Neutrophil (primary cell): Measurements from ENCODE around the gene CLIC3.
A peak's percentile ranks its signal among the peaks of the same experiment; 100 is the strongest.

Source experiments
- H3K27ac ChIP-seq: fragments of 200-600 bp; sonication (generic); 2 replicates; pipeline ENCODE4 v1.5.1; 2016; ENCODE audit warnings: mild to moderate bottlenecking, moderate library complexity
- H3K27me3 ChIP-seq: fragments of 200-600 bp; sonication (generic); 2 replicates; pipeline ENCODE4 v1.6.0; 2016; ENCODE audit warnings: mild to moderate bottlenecking
- H3K36me3 ChIP-seq: fragments of 200-600 bp; sonication (generic); 2 replicates; pipeline ENCODE4 v1.5.1; 2017
- H3K4me1 ChIP-seq, 2 experiments: fragments of 200-600 bp in 1 of 2; sonication (generic) in 1 of 2; 1 replicate in 1 of 2; 2 replicates in 1 of 2; pipeline versions ENCODE4 v1.5.1 to v1.6.1; 2013 to 2016; ENCODE audit warnings: low read depth in 1 of 2, low read length in 1 of 2, mild to moderate bottlenecking in 1 of 2, moderate library complexity in 1 of 2; ENCODE audit not compliant: control insufficient read depth in 1 of 2, insufficient read depth in 1 of 2
- H3K4me3 ChIP-seq, 2 experiments: fragments of 200-600 bp in 1 of 2; sonication (generic) in 1 of 2; 1 replicate in 1 of 2; 2 replicates in 1 of 2; pipeline ENCODE4 v1.5.1; 2013 to 2016; ENCODE audit warnings: low read depth in 1 of 2, low read length in 1 of 2, mild to moderate bottlenecking in 1 of 2, moderate library complexity in 1 of 2
- H3K9me3 ChIP-seq: fragments of 200-600 bp; sonication (generic); 2 replicates; pipeline ENCODE4 v1.5.1; 2016
- TF ChIP-seq, protein P1 (sequence below): fragments of 200-600 bp; sonication (generic); IDR thresholded peaks from 2 replicates; pipeline ENCODE4 v1.5.1; 2016; ENCODE audit warnings: antibody characterized with exemption

Gene CLIC3

DNA sequence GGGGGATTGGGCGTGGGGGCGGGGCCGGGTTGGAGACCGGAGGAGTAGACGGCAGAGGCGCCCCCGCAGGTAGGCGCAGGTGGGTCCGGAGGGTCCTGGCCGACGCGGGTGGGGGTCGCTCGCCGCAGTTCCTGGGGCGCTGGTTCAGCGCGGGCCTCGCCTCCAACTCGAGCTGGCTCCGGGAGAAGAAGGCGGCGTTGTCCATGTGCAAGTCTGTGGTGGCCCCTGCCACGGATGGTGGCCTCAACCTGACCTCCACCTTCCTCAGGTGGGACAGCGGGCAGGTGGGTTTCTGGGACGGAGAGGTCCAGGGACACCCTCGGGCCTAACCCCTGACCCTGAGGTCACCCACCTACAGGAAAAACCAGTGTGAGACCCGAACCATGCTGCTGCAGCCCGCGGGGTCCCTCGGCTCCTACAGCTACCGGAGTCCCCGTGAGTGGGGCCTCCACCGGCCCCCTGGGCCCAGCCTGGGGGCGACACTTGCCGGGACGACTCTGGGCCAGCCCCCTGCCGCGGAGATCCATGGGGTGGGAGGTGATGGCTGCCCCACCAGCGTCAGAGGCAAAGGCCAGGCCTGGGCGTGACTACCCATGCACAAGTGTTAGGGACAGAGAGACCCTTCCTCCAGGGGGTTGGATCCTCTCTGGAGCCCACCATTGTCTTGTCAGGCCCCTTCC lies 17.4 kb downstream of the CLIC3 start:
- H3K27me3 ChIP-seq, result peaks cover 98% of the 10 kb centered on the region
- TF ChIP-seq, protein P1, sequence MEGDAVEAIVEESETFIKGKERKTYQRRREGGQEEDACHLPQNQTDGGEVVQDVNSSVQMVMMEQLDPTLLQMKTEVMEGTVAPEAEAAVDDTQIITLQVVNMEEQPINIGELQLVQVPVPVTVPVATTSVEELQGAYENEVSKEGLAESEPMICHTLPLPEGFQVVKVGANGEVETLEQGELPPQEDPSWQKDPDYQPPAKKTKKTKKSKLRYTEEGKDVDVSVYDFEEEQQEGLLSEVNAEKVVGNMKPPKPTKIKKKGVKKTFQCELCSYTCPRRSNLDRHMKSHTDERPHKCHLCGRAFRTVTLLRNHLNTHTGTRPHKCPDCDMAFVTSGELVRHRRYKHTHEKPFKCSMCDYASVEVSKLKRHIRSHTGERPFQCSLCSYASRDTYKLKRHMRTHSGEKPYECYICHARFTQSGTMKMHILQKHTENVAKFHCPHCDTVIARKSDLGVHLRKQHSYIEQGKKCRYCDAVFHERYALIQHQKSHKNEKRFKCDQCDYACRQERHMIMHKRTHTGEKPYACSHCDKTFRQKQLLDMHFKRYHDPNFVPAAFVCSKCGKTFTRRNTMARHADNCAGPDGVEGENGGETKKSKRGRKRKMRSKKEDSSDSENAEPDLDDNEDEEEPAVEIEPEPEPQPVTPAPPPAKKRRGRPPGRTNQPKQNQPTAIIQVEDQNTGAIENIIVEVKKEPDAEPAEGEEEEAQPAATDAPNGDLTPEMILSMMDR, result no peak
- H3K4me3 ChIP-seq, result no peak overlapping the region
- no peaks in the 10 kb centered on the region for H3K9me3 ChIP-seq
- H3K4me1 ChIP-seq, result peaks cover 0 to 12% of the 10 kb centered on the region in 2 experiments
- H3K36me3 ChIP-seq, result no peaks in the 10 kb centered on the region
- H3K27ac ChIP-seq, result no peak overlapping the region

DNA sequence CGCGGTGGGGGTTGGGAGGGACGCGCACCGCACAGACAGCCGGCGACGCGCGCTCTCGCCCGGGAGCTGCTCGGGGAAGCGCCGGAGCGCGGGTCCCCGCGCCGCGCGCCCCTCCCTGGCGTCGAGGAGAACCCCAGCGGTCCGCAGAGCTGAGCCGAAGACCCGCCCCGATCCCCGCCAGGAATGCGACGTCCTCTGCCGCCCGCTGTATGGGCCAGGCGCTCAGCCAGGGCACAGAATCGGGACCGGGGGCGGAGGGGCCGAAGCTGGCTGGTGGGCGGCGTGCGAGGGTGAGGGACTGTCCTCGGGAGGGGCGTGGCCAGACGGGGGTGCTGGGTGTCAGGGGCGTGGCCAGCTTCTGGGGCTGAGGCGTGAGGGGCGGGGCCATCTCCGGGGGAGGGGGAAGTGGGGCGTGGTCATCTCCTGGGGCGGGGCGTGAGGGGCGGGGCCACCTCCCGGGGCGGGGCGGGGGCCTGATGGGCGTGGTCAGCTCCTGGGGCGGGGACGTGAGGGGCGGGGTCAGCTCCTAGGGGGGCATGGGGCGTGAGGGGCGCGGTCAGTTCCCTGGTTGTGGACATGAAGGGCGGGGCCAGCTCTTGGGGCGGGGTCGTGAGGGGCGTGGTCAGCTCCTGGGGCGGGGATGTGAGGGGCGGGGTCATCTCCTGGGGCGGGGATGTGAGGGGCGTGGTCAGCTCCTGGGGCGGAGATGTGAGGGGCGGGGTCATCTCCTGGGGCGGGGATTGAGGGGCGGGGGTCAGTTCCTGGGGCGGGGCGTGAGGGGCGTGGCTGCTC lies 18.1 kb downstream of the CLIC3 start:
- H3K4me1 ChIP-seq, result peaks cover 0 to 12% of the 10 kb centered on the region in 2 experiments
- TF ChIP-seq, protein P1, result no peak
- H3K36me3 ChIP-seq, result no peaks in the 10 kb centered on the region
- H3K27ac ChIP-seq, result no peak overlapping the region
- H3K9me3 ChIP-seq, result no peaks in the 10 kb centered on the region
- H3K4me3 ChIP-seq, result peak overlapping the region; percentile 29 to 47
- H3K27me3 ChIP-seq, result peaks cover 98% of the 10 kb centered on the region

DNA sequence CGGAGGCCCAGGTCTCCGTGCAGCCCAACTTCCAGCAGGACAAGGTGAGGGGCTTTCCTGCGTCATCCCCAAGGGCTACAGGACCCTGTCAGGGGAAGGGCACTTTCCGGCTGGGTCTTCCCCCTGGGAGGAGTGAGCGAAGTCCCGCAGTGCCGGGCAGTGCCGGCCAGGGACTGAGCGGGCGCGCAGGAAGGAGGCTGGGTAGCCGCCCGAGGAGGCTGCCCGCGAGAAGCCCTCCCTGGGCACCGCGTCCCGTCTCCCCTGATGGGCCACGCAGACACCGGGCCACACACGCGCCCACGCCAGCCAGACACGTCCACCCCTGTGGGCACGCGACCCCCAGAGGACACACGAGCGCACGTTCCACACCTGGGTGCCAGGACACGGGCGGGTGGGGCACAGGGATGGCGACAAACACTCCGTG lies 18.7 kb downstream of the CLIC3 start:
- peaks cover 94% of the 10 kb centered on the region for H3K27me3 ChIP-seq
- TF ChIP-seq, protein P1, result no peak
- H3K36me3 ChIP-seq, result no peaks in the 10 kb centered on the region
- peak overlapping the region; percentile 29 to 47 for H3K4me3 ChIP-seq
- H3K4me1 ChIP-seq, result peaks cover 0 to 12% of the 10 kb centered on the region in 2 experiments
- no peak overlapping the region for H3K27ac ChIP-seq
- no peaks in the 10 kb centered on the region for H3K9me3 ChIP-seq

DNA sequence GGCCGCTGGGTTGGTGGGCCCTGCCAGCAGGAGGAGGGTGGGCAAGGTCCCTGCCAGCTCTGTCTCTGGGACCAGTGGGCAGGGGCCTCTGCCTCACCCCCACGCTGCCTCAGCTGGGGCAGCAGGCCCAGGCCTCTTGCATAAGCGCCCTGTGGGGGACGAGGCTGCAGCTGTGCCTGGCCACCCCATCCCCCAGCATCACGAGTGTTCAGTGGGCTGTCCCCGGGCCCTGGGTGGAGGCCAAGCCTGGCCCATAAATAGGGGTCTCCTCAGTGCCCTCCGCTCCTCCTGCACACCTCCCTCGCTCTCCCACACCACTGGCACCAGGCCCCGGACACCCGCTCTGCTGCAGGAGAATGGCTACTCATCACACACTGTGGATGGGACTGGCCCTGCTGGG lies 19.1 kb downstream of the CLIC3 start, which contains the start of gene PTGDS:
Gene PTGDS (plus strand): TSS at position 282 of the 400 bp plus-strand sequence. CDS start 75 bp downstream, at position 357.
- no peaks in the 10 kb centered on the region for H3K9me3 ChIP-seq
- peaks cover 0 to 12% of the 10 kb centered on the region in 2 experiments for H3K4me1 ChIP-seq
- H3K4me3 ChIP-seq, result peak within 1 kb of the TSS; percentile 29 to 47
- no peak within 1 kb of the TSS for H3K27ac ChIP-seq
- TF ChIP-seq, protein P1, result no peak
- peaks cover 90% of the 10 kb centered on the region for H3K27me3 ChIP-seq
- H3K36me3 ChIP-seq, result no peaks in the 10 kb centered on the region

DNA sequence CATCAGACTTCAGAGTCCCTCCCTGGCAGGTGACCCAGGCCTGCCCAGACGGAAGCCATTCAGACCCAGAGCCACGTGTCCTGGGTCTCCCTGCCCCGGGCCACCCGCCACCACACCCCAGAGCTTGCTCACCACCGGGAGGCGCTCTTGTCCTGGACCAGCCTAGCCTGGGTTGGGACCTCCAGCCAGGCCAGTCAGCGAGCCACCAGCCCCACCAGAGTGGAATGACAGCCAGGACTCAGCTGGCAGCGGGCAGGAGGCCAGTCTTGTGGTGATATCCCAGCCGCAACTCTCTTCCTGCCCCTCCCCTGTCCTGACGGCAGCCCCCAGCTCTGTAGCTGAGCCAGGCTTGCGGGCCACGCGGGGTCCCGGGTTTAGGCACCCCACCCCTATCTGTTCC lies 20.7 kb downstream of the CLIC3 start:
- Histone ChIP-seq H3K4me1 (peaks cover 0 to 12% of the 10 kb centered on the region in 2 experiments), H3K27me3 (peaks cover 75% of the 10 kb centered on the region), H3K9me3 (no peaks in the 10 kb centered on the region), H3K27ac (no peak overlapping the region), H3K36me3 (no peaks in the 10 kb centered on the region), H3K4me3 (no peak overlapping the region)
- TF ChIP-seq, protein P1, result no peak
